IMR-90 (cell line): ENCODE results near the gene RSAD1.

ENCODE experiments used
- FOS ChIP-seq: fragments of 150-350 bp; IDR thresholded peaks from 2 replicates; pipeline ENCODE4 v1.6.1; 2016; ENCODE audit warnings: low read depth, low read length
- MAZ ChIP-seq: IDR thresholded peaks from 2 replicates; pipeline ENCODE4 v1.6.1; 2012; ENCODE audit warnings: low read depth, mild to moderate bottlenecking, low read length, improper control_type of control experiment, moderate library complexity, borderline replicate concordance
- POLR2A ChIP-seq: IDR thresholded peaks from 2 replicates; pipeline ENCODE4 v1.6.1; 2012; ENCODE audit warnings: mild to moderate bottlenecking, low read depth, low read length
- RFX5 ChIP-seq: IDR thresholded peaks from 2 replicates; pipeline ENCODE4 v1.8.0; 2012; ENCODE audit warnings: low read depth, mild to moderate bottlenecking, low read length, moderate library complexity
- TF ChIP-seq, protein P1 (sequence below): conservative IDR thresholded peaks from 2 replicates; pipeline ENCODE4 v1.5.1; 2012; ENCODE audit warnings: mild to moderate bottlenecking, low read depth, low read length, improper control_type of control experiment

DNA sequence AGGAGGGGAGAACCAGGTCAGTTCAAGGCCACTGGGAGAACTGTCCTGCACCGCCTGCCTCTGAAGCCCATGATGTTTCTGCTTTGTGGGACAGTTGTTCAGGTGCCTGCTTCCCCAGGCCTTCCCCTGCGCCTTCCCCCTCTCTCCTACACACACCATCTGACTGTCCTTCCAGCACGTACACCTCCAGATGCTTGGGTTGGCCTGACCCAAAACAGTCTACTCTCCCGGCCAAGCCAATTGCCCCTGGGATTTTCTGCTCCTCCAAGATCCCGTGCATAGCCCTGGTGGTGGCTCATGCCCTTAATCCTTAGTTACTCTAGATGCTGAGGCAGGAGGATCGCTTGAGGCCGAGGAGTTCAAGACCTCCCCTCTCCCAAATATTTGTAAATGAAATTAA is 684 bp upstream of the RSAD1 start:
- no peak for TF ChIP-seq FOS
- TF ChIP-seq, protein P1, sequence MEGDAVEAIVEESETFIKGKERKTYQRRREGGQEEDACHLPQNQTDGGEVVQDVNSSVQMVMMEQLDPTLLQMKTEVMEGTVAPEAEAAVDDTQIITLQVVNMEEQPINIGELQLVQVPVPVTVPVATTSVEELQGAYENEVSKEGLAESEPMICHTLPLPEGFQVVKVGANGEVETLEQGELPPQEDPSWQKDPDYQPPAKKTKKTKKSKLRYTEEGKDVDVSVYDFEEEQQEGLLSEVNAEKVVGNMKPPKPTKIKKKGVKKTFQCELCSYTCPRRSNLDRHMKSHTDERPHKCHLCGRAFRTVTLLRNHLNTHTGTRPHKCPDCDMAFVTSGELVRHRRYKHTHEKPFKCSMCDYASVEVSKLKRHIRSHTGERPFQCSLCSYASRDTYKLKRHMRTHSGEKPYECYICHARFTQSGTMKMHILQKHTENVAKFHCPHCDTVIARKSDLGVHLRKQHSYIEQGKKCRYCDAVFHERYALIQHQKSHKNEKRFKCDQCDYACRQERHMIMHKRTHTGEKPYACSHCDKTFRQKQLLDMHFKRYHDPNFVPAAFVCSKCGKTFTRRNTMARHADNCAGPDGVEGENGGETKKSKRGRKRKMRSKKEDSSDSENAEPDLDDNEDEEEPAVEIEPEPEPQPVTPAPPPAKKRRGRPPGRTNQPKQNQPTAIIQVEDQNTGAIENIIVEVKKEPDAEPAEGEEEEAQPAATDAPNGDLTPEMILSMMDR = no peak
- no peak for TF ChIP-seq POLR2A
- no peak for TF ChIP-seq MAZ
- TF ChIP-seq RFX5 = no peak
